Gastroesophageal sphincter (tissue), 3 donors: ENCODE results near the gene RUNDC1.
A peak's percentile ranks its signal among the peaks of the same experiment; 100 is the strongest.

Experiments used
- EP300 ChIP-seq: sonication (generic); formaldehyde crosslinking; IDR thresholded peaks from one replicate; pipeline ENCODE4 v1.6.1; 2017; ENCODE audit warnings: antibody characterized with exemption, mild to moderate bottlenecking
- POLR2A ChIP-seq, 2 donors: fragments of 450-650 bp; IDR thresholded peaks; one replicate each; pipeline ENCODE4 v1.6.1; 2017; ENCODE audit warnings: antibody characterized with exemption in 2 of 2, mild to moderate bottlenecking in 2 of 2, moderate library complexity in 1 of 2
- POLR2AphosphoS5 ChIP-seq: sonication (generic); formaldehyde crosslinking; IDR thresholded peaks from one replicate; pipeline ENCODE4 v1.6.1; 2017; ENCODE audit warnings: antibody characterized with exemption
- TF ChIP-seq, protein P1 (sequence below), 4 experiments: fragments of 200-600 bp in 2 of 4; fragments of 450-650 bp in 2 of 4; sonication (generic) in 1 of 4; IDR thresholded peaks; one replicate each; pipeline ENCODE4 v1.5.1; 2017 to 2019; ENCODE audit warnings: antibody characterized with exemption in 4 of 4, mild to moderate bottlenecking in 2 of 4, moderate library complexity in 2 of 4

DNA sequence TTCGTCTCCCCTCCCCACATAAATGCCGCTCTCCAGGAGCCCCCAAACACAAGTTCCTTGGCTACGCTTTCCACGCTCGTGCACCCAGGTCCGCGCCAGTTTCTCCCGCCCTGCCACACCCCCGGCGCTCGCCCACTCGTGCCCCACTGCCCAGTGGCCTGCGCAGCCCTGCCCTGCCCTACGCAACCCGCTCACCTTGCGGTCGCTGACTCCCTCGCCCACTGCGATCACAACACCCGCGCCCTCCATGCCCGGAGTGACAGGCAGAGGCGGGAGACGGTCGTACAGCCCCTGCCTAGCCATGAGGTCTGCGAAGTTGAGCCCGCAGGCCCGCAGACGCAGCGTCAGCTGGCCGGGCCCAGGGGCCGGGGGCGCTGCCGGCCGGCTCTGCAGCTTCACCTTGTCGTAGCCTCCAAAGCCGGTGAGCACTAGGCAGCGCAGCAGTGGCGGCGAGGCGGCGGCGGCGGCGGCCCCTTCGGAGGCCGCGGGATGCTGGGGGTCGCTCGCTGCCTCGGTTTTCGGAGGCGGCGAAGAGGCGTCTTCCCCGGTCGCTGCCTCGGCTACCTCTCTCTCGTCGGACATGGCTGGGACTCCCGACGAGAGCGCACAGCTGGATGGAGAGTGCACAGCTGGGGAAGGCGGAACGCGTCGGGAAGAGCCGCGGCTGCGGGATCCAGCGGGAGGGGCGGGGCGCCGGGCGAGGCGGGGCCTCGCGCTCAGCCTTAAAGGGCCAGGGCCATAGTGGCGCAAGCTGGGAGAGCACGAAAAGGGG is 41.6 kb downstream of the RUNDC1 start, which contains the start of gene VAT1:
- TF ChIP-seq, protein P1, sequence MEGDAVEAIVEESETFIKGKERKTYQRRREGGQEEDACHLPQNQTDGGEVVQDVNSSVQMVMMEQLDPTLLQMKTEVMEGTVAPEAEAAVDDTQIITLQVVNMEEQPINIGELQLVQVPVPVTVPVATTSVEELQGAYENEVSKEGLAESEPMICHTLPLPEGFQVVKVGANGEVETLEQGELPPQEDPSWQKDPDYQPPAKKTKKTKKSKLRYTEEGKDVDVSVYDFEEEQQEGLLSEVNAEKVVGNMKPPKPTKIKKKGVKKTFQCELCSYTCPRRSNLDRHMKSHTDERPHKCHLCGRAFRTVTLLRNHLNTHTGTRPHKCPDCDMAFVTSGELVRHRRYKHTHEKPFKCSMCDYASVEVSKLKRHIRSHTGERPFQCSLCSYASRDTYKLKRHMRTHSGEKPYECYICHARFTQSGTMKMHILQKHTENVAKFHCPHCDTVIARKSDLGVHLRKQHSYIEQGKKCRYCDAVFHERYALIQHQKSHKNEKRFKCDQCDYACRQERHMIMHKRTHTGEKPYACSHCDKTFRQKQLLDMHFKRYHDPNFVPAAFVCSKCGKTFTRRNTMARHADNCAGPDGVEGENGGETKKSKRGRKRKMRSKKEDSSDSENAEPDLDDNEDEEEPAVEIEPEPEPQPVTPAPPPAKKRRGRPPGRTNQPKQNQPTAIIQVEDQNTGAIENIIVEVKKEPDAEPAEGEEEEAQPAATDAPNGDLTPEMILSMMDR (IDR thresholded peaks at IDR 0.05): peak in 2 of 4 experiments; percentile 2 to 13
- TF ChIP-seq POLR2A (IDR thresholded peaks at IDR 0.05) (peak in 1 of 2 donors; percentile 23), POLR2AphosphoS5 (peak; percentile 43), EP300 (no peak)
